ENCODE results near the gene MLXIP. TPM values are rescaled to one million over a fixed set of nuclear protein-coding genes. Genes with fewer than 3 reads are reported as not detected.

MLXIP gene
- total and polyA plus RNA-seq, 2 of the 8 experiments (the other 6 are each of a cell fraction or from before 2014, with no cell fraction given), result 5.5 to 40.5 TPM

DNA sequence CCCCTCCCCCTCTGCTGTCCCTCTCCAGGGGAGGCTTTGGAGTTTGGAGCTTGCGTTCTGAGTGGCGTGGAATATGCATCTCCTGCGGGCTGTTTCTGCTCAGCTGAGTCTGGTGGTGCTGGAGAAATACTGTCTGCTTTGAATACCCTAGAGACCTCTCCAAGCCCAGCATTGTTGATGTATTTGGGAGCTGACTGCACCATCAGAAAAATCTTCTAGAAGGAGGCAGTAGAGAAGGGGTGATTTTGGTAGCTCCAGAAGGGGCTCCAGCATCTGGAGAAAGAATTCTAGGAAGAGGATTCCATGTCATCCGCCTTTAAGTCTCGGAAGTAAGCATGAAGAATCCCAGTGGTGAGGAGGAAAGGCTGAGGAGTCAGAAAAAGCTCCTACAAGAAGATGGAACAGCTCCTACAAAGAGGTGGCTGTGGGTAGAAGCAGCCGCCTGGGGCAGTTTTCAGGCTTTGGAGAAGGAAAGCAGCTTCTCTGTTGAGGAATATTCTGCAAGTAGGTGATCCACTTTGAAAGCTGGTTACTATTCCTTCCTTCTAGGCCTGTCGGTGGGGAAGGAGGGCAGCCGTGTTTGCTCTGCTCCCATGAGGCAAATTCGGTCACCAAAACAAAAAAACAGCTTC is 9.7 kb downstream of the MLXIP start (continued):
- TF ChIP-seq, protein P1, sequence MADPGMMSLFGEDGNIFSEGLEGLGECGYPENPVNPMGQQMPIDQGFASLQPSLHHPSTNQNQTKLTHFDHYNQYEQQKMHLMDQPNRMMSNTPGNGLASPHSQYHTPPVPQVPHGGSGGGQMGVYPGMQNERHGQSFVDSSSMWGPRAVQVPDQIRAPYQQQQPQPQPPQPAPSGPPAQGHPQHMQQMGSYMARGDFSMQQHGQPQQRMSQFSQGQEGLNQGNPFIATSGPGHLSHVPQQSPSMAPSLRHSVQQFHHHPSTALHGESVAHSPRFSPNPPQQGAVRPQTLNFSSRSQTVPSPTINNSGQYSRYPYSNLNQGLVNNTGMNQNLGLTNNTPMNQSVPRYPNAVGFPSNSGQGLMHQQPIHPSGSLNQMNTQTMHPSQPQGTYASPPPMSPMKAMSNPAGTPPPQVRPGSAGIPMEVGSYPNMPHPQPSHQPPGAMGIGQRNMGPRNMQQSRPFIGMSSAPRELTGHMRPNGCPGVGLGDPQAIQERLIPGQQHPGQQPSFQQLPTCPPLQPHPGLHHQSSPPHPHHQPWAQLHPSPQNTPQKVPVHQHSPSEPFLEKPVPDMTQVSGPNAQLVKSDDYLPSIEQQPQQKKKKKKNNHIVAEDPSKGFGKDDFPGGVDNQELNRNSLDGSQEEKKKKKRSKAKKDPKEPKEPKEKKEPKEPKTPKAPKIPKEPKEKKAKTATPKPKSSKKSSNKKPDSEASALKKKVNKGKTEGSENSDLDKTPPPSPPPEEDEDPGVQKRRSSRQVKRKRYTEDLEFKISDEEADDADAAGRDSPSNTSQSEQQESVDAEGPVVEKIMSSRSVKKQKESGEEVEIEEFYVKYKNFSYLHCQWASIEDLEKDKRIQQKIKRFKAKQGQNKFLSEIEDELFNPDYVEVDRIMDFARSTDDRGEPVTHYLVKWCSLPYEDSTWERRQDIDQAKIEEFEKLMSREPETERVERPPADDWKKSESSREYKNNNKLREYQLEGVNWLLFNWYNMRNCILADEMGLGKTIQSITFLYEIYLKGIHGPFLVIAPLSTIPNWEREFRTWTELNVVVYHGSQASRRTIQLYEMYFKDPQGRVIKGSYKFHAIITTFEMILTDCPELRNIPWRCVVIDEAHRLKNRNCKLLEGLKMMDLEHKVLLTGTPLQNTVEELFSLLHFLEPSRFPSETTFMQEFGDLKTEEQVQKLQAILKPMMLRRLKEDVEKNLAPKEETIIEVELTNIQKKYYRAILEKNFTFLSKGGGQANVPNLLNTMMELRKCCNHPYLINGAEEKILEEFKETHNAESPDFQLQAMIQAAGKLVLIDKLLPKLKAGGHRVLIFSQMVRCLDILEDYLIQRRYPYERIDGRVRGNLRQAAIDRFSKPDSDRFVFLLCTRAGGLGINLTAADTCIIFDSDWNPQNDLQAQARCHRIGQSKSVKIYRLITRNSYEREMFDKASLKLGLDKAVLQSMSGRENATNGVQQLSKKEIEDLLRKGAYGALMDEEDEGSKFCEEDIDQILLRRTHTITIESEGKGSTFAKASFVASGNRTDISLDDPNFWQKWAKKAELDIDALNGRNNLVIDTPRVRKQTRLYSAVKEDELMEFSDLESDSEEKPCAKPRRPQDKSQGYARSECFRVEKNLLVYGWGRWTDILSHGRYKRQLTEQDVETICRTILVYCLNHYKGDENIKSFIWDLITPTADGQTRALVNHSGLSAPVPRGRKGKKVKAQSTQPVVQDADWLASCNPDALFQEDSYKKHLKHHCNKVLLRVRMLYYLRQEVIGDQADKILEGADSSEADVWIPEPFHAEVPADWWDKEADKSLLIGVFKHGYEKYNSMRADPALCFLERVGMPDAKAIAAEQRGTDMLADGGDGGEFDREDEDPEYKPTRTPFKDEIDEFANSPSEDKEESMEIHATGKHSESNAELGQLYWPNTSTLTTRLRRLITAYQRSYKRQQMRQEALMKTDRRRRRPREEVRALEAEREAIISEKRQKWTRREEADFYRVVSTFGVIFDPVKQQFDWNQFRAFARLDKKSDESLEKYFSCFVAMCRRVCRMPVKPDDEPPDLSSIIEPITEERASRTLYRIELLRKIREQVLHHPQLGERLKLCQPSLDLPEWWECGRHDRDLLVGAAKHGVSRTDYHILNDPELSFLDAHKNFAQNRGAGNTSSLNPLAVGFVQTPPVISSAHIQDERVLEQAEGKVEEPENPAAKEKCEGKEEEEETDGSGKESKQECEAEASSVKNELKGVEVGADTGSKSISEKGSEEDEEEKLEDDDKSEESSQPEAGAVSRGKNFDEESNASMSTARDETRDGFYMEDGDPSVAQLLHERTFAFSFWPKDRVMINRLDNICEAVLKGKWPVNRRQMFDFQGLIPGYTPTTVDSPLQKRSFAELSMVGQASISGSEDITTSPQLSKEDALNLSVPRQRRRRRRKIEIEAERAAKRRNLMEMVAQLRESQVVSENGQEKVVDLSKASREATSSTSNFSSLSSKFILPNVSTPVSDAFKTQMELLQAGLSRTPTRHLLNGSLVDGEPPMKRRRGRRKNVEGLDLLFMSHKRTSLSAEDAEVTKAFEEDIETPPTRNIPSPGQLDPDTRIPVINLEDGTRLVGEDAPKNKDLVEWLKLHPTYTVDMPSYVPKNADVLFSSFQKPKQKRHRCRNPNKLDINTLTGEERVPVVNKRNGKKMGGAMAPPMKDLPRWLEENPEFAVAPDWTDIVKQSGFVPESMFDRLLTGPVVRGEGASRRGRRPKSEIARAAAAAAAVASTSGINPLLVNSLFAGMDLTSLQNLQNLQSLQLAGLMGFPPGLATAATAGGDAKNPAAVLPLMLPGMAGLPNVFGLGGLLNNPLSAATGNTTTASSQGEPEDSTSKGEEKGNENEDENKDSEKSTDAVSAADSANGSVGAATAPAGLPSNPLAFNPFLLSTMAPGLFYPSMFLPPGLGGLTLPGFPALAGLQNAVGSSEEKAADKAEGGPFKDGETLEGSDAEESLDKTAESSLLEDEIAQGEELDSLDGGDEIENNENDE (IDR thresholded peaks at IDR 0.05; ENCODE audit: insufficient replicate concordance, low read length), result no peak
